GM21619 (cell line): ENCODE data around the gene CCDC43.
"Not testable (repeated sequence)": the region's sequence is repeated elsewhere in the genome, so short reads cannot be mapped to it uniquely, and the experiment has no call there.

Experiments used
- ATAC-seq: cut with Tn5 transposase; IDR thresholded peaks from one replicate; pipeline ENCODE4 v1.9.1; 2021; ENCODE audit not compliant: unreplicated experiment

Gene CCDC43, protein sequence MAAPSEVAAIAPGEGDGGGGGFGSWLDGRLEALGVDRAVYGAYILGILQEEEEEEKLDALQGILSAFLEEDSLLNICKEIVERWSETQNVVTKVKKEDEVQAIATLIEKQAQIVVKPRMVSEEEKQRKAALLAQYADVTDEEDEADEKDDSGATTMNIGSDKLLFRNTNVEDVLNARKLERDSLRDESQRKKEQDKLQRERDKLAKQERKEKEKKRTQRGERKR

DNA sequence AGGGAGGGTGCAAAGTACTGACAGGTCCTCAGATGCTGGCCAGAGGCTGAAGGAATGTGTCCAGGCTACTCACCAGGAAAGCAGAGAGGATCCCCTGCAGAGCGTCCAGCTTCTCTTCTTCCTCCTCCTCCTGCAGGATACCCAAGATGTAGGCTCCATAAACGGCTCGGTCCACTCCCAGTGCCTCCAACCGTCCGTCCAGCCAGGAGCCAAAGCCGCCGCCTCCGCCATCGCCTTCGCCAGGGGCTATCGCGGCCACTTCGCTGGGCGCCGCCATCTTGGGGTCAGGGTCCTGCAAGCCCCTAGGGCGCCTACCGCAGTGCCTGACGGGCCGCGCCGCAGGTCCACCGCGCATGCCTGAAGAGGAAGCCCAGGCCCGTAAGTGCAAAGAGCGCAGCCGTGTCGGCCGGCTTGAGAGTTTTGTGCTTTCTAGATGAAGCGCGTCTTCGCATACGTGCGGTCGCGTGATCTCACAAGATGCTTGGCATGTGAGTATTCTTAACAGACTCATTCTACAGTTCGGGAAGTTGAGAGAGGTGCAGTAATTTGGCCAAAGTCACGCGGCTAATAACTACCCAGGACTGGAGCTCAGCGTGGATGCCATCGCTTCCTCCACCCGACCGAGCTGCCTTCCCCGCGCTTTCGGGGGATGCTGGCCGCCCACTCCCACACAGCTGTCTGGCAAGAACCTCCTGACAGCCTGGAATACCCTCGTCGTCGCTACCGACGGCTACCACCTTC lies at the start of gene CCDC43:
Gene CCDC43 (minus strand): TSS at position 300 of the 741 bp plus-strand sequence. CDS start 23 bp downstream, at position 277.
- peak; percentile 85 for ATAC-seq

DNA sequence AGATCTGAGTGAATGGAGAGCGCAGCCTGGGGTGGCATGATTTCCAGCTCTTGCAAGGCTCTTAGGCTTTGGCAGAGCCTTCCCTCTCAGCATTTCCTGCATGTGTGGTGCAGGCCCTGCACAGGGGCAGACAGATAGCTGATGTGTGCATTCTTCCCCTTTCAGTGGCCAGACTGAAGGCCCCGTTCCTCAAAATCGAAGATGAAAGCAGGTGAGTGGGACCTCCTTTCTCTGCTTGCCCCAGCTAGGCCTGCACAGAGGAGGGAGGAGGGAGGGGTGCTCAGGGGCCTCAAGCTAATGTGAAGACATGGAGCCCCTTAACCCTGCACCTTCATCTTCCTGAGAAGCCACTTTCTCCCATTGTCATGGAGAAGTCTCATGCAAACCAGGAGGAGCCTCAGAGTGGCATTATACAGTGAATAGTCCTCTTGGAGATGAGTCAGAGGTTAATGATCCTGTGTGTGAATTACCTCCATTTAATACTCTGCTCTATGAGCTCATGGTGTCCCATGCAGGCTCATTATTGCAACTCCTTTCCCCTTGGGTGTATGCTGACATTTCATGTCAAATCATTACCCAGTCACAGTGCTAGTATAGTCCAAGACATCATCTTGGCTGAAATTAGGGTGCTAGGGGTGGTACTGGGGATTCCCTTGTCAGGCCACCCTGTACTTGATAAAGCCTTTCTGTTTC lies 48.8 kb upstream of the CCDC43 start:
- no peak for ATAC-seq

DNA sequence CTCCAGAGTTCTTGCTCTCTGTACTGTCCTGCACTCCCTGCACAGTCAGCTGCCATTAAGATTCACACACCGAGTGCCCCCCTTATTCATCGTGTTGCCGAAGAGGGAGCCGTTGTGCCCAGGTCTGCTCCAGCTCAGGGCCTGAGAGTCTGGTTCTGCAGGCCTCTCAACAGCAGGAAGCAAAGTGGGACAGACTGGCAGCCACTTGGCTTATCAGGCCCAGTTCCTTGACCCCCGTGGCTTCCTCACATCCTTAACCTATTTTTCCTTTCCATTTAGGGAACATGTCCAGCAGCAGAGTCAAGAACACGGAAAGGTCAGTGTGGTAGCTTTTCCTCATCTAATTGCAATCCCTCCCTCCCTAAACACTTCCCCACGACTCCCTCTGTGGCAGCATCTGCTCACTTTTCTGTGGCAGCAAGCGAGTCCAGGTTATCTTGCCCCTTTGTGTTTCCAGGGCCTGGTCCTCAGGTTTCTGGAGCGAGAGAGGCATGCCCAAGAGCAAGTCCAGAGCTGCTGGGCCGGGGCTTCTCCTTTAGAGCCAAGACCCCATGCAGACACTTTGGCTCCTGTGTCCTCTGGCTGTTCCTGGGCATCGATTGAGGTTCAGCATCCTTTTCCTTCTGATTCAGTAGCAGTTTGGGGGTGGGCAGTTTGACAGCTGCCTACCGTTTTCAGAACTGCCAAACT lies 47.1 kb upstream of the CCDC43 start:
- no peak for ATAC-seq

DNA sequence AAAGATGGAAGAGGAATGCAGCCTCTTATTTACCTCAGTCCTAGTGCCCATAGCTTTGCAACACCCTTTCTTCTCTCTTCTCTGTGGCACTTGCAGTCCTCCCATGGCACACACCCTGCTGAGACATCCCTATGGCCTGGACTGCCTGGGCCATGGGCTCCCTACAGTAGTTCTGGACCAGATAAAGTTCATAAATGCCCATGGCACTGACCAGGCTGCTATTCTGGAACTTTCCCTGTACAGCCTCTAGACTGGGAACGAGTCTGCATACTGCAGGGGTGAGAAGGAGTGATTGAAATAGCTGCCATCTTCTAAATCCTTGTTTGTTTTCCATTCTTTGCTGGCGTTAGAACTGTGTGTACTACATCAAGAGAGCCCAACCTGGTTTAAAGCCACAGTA lies 44.7 kb upstream of the CCDC43 start:
- no peak for ATAC-seq

DNA sequence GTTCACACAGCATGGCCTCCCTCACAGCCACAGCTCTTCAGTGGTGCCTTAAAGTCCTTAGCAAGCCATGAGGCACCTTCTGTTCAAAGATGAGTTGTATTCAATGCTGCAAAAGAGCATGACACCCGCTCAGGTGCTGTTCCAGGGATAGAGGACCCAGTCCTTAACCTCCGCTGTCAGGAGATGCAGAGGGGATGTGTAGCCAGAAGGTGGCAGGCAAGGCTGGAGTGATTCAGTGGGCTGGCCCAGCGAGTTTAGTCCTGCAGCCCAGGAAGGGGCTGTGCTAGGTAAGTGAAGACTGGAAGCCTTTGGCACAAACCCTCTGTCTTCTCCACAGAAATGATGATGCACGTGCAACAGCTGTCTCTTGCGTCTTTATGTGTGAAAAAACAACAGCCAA lies 44.2 kb upstream of the CCDC43 start:
- no peak for ATAC-seq

- not testable (repeated sequence) for ATAC-seq
Measured at GRCh38 chr17:44726121-44726520, 36.5 kb upstream of the CCDC43 start.

DNA sequence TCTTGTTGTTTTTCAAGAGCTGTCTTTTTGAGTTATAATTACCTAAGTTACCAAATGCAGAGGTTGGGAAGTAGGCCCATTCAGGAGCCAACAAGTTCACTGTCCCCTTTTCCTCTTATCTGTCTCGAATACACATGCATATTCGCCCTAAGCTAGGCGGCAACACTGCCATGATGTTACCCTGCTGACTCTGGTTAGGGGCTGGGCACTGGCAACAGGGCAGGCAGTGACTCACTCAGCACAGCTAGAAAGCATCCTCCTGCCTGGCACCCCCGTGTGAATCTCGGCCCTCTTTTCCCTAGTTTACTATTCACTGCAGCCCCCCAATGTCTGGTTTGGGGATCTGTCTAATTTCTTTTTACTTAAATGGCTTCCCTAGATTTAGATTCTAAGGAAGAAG lies 32.7 kb upstream of the CCDC43 start:
- ATAC-seq, result no peak

GRCh38 chr17:44719444-44719843 lies 29.9 kb upstream of the CCDC43 start:
- ATAC-seq, result no peak

DNA sequence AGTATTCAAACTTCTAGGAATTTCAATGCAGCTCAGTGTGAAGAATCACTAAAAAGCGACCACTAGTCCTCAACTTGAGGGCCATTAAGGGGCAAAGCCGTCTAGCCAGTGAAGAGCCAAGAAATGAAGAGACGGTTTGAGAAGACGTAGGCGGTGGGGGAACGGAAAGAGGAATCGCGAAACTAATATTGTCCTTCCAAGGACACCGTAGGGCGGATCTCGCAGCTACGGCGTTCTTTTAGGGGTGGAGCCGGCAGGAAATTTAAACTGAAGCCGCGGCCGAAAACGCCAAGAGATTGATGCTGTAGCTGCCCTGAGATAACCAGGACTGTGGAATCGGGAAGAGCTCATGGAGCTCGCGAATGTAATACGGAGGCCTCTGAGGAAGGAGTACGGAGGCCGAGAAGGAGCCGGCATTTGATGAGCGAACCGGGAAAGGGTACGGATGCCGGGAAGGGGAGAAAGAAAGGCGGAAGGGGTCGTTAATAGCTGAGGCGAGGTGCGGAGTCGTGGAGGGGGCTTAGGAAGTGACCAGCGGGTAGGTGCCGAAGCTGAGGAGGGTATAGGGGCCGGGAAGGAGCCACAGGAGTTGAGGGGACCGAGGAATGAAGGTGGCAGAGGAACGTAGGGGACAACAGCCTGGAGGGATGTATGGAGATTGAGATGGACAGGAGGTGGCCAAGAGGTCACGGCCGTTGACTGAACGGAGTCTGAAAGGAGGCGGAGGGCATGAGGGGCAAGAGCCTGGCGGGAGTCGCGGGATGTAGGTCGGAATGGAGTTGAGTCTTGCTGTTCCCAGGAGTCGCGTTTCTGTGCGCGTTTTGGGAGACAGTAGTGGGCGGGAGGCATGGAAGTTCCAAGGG lies 19.1 kb upstream of the CCDC43 start, which contains the start of gene DBF4B:
Gene DBF4B (plus strand): TSS at position 265 of the 863 bp plus-strand sequence. CDS start 156 bp downstream, at position 421.
- ATAC-seq, result no peak

DNA sequence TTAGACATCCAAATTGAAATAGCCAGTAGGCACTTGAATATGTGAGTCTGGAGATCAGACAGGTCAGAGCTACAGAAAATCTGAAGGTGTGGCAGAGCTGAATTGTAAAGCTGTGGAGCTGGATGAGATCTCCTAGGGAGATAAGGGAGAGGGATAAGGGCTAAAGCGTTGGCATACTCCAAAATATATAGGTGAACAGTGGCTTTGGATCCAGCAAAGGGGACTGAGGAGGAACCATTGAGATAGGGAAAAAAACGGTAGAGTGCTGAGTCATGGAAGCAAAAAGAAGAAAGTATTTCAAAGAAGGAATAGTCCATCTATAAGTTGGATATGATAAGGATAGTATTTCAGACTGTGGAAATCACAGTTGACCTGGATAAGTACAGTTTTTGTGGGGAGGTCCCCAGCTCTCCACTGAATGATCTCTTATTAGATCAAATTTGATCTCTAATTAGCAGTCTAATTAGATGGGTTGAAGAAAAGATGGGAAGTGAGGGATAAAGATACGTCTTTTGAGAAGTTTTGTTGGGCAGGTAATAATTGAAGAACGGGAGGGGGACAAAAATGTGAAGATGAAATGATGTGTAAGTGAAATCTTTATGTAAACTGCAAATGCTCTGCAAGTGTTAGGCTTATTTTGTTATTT lies 18.3 kb upstream of the CCDC43 start:
- no peak for ATAC-seq

GRCh38 chr17:44700288-44700687 lies 10.7 kb upstream of the CCDC43 start:
- not testable (repeated sequence) for ATAC-seq

DNA sequence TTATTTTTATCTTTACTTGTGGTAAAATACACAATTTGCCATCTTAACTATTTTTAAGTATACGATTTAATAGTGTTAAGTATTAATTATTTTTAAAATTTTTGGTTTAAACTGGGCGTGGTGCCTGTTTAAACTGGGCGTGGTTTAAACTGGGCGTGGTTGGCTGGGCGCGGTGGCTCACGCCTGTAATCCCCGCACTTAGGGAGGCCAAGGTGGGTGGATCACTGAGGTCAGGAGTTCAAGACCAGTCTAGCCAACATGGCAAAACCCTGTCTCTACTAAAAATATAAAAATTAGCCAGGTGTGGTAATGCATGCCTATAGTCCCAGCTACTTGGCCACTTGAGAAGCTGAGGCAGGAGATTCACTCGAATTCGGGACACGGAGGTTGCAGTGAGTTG lies 4.0 kb upstream of the CCDC43 start:
- no peak for ATAC-seq

- ATAC-seq, result not testable (repeated sequence)
Measured at GRCh38 chr17:44690746-44691306, 1.2 kb upstream of the CCDC43 start.

GRCh38 chr17:44688675-44689476 lies 700 bp downstream of the CCDC43 start:
- no peak for ATAC-seq

- no peak for ATAC-seq
Measured at GRCh38 chr17:44688200-44688599, 1.4 kb downstream of the CCDC43 start.

- no peak for ATAC-seq
Measured at GRCh38 chr17:44687756-44688155, 1.8 kb downstream of the CCDC43 start.

DNA sequence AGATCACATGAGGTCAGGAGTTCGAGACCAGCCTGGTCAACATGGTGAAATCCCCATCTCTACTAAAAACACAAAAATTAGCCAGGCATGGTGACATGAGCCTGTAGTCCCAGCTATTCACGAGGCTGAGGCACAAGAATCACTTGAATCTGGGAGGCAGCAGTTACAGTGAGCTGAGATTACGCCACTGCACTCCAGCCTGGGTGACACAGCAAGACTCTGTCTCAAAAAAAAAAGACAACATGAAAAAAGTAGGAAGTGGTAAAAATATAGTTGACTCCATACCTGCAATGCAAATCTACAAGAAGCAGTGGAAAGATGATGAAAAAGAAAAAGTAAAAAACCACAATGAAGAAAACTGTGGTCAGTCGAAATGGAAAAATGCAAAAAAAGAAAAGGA lies 6.3 kb downstream of the CCDC43 start:
- ATAC-seq, result not testable (repeated sequence)

DNA sequence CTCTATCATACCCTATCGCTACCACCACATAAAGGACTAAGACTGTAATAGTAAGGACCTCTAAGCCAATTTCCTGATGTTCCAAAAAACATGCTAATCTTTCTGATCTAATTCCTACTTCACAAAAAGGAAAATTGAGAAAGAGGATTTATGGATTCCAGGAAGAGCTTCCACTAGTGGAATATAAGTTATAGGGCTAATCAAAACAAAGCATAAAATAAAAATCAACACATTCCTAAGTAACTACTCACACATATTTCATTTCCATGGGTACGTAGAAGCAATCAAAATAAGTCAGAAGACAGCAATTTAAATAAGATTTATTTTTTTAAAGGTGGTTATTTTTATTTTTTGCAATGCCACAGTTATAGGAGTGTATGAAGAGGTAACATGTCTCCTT lies 12.4 kb downstream of the CCDC43 start:
- no peak for ATAC-seq

DNA sequence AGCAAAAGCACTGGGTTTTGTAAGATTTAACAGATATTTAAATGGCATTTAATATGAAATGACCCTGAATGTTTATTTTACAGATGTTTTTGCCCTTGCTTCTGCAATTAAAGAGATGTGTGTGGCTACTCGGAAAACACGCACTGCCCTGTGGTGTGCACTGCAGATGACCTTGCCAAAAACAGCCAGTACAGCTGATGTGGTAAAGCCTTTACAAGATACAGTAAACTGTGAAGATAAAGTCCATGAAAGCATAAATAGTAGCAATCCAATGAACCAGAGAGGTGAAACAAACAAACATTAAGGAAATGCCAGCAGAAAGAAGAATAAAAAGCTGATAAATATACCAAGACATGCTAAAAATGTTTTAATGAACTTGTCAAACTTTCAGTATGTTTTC lies 15.7 kb downstream of the CCDC43 start:
- no peak for ATAC-seq
